ENCODE measurements around the gene STK36.

The STK36 gene

GRCh38 chr2:218748741-218749441 lies 77.0 kb downstream of the STK36 start:
- DNase-seq: no peak

All from CD4-positive, alpha-beta T cell treated with Interleukin-12 subunit alpha and Interleukin-12 subunit beta, for 1 hour (primary cell).